Stimulated activated naive B cell treated with anti-CD40 and anti-IgM and Interleukin-4, amounts not matched to agents 10 μg/mL and 1 μg/mL and 100 μg/mL, for 72 hours (primary cell): ENCODE results near the gene SLC18A2.

Source experiments
- ATAC-seq, 2 donors: fragments of 150-1000 bp; cut with Tn5 transposase; replicated peaks; 2 replicates each; pipeline ENCODE4 v1.10.0; 2021; ENCODE audit warnings: moderate library complexity in 1 of 2
- DNase-seq: peaks from one replicate; pipeline ENCODE4 v3.0.0; 2021
- H3K27ac Mint-ChIP-seq: one replicate; pipeline ENCODE4 v1.8.0; 2022; ENCODE audit warnings: mild to moderate bottlenecking, mixed read lengths
- H3K27me3 Mint-ChIP-seq, 2 donors: one replicate each; pipeline ENCODE4 v1.8.0; 2022; ENCODE audit warnings: mixed read lengths in 2 of 2
- H3K36me3 Mint-ChIP-seq, 2 donors: one replicate each; pipeline ENCODE4 v1.8.0; 2022; ENCODE audit warnings: mixed read lengths in 2 of 2, mild to moderate bottlenecking in 1 of 2
- H3K4me1 Mint-ChIP-seq, 2 donors: one replicate each; pipeline ENCODE4 v1.8.0; 2022; ENCODE audit warnings: mixed read lengths in 2 of 2, mild to moderate bottlenecking in 1 of 2
- H3K4me3 Mint-ChIP-seq, 2 donors: one replicate each; pipeline ENCODE4 v1.8.0; 2022; ENCODE audit warnings: mild to moderate bottlenecking in 2 of 2, mixed read lengths in 2 of 2, moderate library complexity in 1 of 2
- H3K9me3 Mint-ChIP-seq, 2 donors: one replicate each; pipeline ENCODE4 v1.8.0; 2022; ENCODE audit warnings: mixed read lengths in 2 of 2, mild to moderate bottlenecking in 1 of 2

SLC18A2 gene

GRCh38 chr10:117248750-117249465 lies 8.0 kb downstream of the SLC18A2 start:
- Mint-ChIP-seq H3K36me3 (no peaks in the 10 kb centered on the region), H3K4me3 (no peak overlapping the region), H3K27ac (no peak overlapping the region), H3K4me1 (no peaks in the 10 kb centered on the region), H3K9me3 (no peaks in the 10 kb centered on the region), H3K27me3 (peaks cover 33 to 44% of the 10 kb centered on the region in 2 donors)
- DNase-seq (no peak), ATAC-seq (no peak)

GRCh38 chr10:117249493-117250093 lies 8.7 kb downstream of the SLC18A2 start:
- Mint-ChIP-seq H3K27me3 (peaks cover 27 to 37% of the 10 kb centered on the region in 2 donors), H3K27ac (no peak overlapping the region), H3K9me3 (no peaks in the 10 kb centered on the region), H3K36me3 (no peaks in the 10 kb centered on the region), H3K4me1 (no peaks in the 10 kb centered on the region), H3K4me3 (no peak overlapping the region)
- DNase-seq (no peak), ATAC-seq (peak in 1 of 2 donors; percentile 31)

GRCh38 chr10:117250411-117250810 lies 9.5 kb downstream of the SLC18A2 start:
- Mint-ChIP-seq H3K27ac (no peak overlapping the region), H3K4me1 (no peaks in the 10 kb centered on the region), H3K36me3 (no peaks in the 10 kb centered on the region)

GRCh38 chr10:117253908-117254307 lies 13.0 kb downstream of the SLC18A2 start:
- no peaks in the 10 kb centered on the region for H3K4me1 Mint-ChIP-seq
- no peaks in the 10 kb centered on the region for H3K36me3 Mint-ChIP-seq
- ATAC-seq (no peak), DNase-seq (no peak)
- no peak overlapping the region for H3K27ac Mint-ChIP-seq
- peaks cover 24 to 26% of the 10 kb centered on the region in 2 donors for H3K27me3 Mint-ChIP-seq
- no peaks in the 10 kb centered on the region for H3K9me3 Mint-ChIP-seq
- no peak overlapping the region for H3K4me3 Mint-ChIP-seq

More at GRCh38 chr10:117250411-117250810, 9.5 kb downstream of the SLC18A2 start:
- DNase-seq (no peak), ATAC-seq (no peak)
- Mint-ChIP-seq H3K4me3 (no peak overlapping the region), H3K27me3 (peaks cover 23 to 33% of the 10 kb centered on the region in 2 donors), H3K9me3 (no peaks in the 10 kb centered on the region)

GRCh38 chr10:117254338-117254737 lies 13.4 kb downstream of the SLC18A2 start:
- H3K4me1 Mint-ChIP-seq: peaks cover 0 to 2% of the 10 kb centered on the region in 2 donors
- ATAC-seq (no peak), DNase-seq (no peak)
- H3K4me3 Mint-ChIP-seq: no peak overlapping the region
- no peak overlapping the region for H3K27ac Mint-ChIP-seq
- H3K27me3 Mint-ChIP-seq: peaks cover 23 to 25% of the 10 kb centered on the region in 2 donors
- no peaks in the 10 kb centered on the region for H3K36me3 Mint-ChIP-seq
- no peaks in the 10 kb centered on the region for H3K9me3 Mint-ChIP-seq

- Mint-ChIP-seq H3K27ac (no peak overlapping the region), H3K9me3 (no peaks in the 10 kb centered on the region), H3K27me3 (peaks cover 27 to 28% of the 10 kb centered on the region in 2 donors), H3K4me1 (peaks cover 0 to 4% of the 10 kb centered on the region in 2 donors), H3K36me3 (no peaks in the 10 kb centered on the region), H3K4me3 (no peak overlapping the region)
- DNase-seq: no peak
- ATAC-seq: no peak
Observed at GRCh38 chr10:117254774-117255735, 14.1 kb downstream of the SLC18A2 start.

- Mint-ChIP-seq H3K4me3 (no peak overlapping the region), H3K4me1 (peaks cover 0 to 4% of the 10 kb centered on the region in 2 donors), H3K27me3 (peaks cover 25 to 29% of the 10 kb centered on the region in 2 donors), H3K36me3 (no peaks in the 10 kb centered on the region), H3K27ac (no peak overlapping the region), H3K9me3 (no peaks in the 10 kb centered on the region)
- DNase-seq (no peak), ATAC-seq (no peak)
Observed at GRCh38 chr10:117255835-117256460, 15.0 kb downstream of the SLC18A2 start.

- Mint-ChIP-seq H3K4me3 (no peak overlapping the region), H3K27me3 (peaks cover 27 to 31% of the 10 kb centered on the region in 2 donors), H3K4me1 (peaks cover 0 to 4% of the 10 kb centered on the region in 2 donors), H3K36me3 (no peaks in the 10 kb centered on the region), H3K27ac (no peak overlapping the region), H3K9me3 (no peaks in the 10 kb centered on the region)
- DNase-seq (no peak), ATAC-seq (no peak)
Observed at GRCh38 chr10:117256910-117257309, 16.0 kb downstream of the SLC18A2 start.

- ATAC-seq (no peak), DNase-seq (no peak)
- no peaks in the 10 kb centered on the region for H3K9me3 Mint-ChIP-seq
- H3K36me3 Mint-ChIP-seq: no peaks in the 10 kb centered on the region
- H3K4me3 Mint-ChIP-seq: no peak overlapping the region
- peaks cover 0 to 4% of the 10 kb centered on the region in 2 donors for H3K4me1 Mint-ChIP-seq
- no peak overlapping the region for H3K27ac Mint-ChIP-seq
- peaks cover 30 to 31% of the 10 kb centered on the region in 2 donors for H3K27me3 Mint-ChIP-seq
Observed at GRCh38 chr10:117257721-117258120, 16.8 kb downstream of the SLC18A2 start.

GRCh38 chr10:117259279-117259678 lies 18.4 kb downstream of the SLC18A2 start:
- Mint-ChIP-seq H3K4me1 (peaks cover 0 to 4% of the 10 kb centered on the region in 2 donors), H3K27me3 (peaks cover 30 to 31% of the 10 kb centered on the region in 2 donors), H3K4me3 (no peak overlapping the region), H3K27ac (no peak overlapping the region), H3K9me3 (no peaks in the 10 kb centered on the region), H3K36me3 (no peaks in the 10 kb centered on the region)
- DNase-seq: no peak
- no peak for ATAC-seq

GRCh38 chr10:117260084-117260483 lies 19.2 kb downstream of the SLC18A2 start:
- H3K27me3 Mint-ChIP-seq: peaks cover 26 to 29% of the 10 kb centered on the region in 2 donors
- H3K27ac Mint-ChIP-seq: no peak overlapping the region
- no peak overlapping the region for H3K4me3 Mint-ChIP-seq
- ATAC-seq (no peak), DNase-seq (no peak)
- H3K9me3 Mint-ChIP-seq: no peaks in the 10 kb centered on the region
- H3K4me1 Mint-ChIP-seq: peaks cover 0 to 4% of the 10 kb centered on the region in 2 donors
- H3K36me3 Mint-ChIP-seq: no peaks in the 10 kb centered on the region

GRCh38 chr10:117261501-117261900 lies 20.6 kb downstream of the SLC18A2 start:
- DNase-seq (no peak), ATAC-seq (no peak)
- Mint-ChIP-seq H3K4me3 (no peak overlapping the region), H3K27ac (no peak overlapping the region), H3K4me1 (peaks cover 0 to 4% of the 10 kb centered on the region in 2 donors), H3K36me3 (no peaks in the 10 kb centered on the region), H3K27me3 (peaks cover 26 to 34% of the 10 kb centered on the region in 2 donors), H3K9me3 (no peaks in the 10 kb centered on the region)

- Mint-ChIP-seq H3K36me3 (no peaks in the 10 kb centered on the region), H3K4me1 (peaks cover 0 to 4% of the 10 kb centered on the region in 2 donors), H3K27me3 (peaks cover 26 to 34% of the 10 kb centered on the region in 2 donors), H3K9me3 (no peaks in the 10 kb centered on the region), H3K4me3 (no peak overlapping the region), H3K27ac (no peak overlapping the region)
- no peak for ATAC-seq
- no peak for DNase-seq
Observed at GRCh38 chr10:117262291-117262902, 21.5 kb downstream of the SLC18A2 start.
